Measurements from ENCODE around the gene RFXANK.

The RFXANK gene

GRCh38 chr19:19234220-19234816, 42.3 kb downstream of the RFXANK start:
- DNase-seq: no peak

- DNase-seq: no peak
These were observed 44.1 kb downstream of the RFXANK start for GRCh38 chr19:19236173-19236572.

GRCh38 chr19:19238126-19238894, 46.3 kb downstream of the RFXANK start:
- no peak for DNase-seq

- no peak for DNase-seq
These were observed 47.6 kb downstream of the RFXANK start for GRCh38 chr19:19239675-19240074.

GRCh38 chr19:19240476-19240875, 48.4 kb downstream of the RFXANK start:
- DNase-seq: no peak

GRCh38 chr19:19250196-19250801, 58.2 kb downstream of the RFXANK start:
- DNase-seq: no peak
